ENCODE measurements around the gene CCL17. TPM values are rescaled to one million over a fixed set of nuclear protein-coding genes. Genes with fewer than 3 reads are reported as not detected.

Gene CCL17
- total RNA-seq, 2 donors from 2014 or later: not detected

DNA sequence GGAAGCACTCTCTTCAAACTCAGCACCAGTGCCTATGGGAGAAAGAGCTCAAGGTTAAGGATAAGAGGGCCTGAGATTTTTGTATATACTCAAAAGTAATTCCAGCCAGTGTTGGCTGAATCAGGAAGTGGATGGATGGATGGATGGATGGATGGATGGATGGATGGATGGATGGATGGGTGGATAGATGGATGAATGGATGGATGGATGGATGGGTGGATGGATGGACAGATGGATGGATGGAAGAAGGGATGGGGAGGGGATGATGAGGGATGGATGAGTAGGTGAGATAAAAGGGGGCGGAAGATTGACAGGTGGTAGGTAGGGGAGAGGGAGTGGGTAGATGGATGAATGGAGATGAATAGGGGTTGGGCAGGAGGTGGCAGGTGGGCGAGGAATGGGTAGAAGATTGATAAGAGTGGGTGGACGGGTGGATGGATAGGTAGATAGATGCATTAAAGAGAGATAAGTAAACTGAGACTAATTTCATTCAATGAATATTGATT, 28.2 kb upstream of the CCL17 start:
- TF ChIP-seq, protein P1, sequence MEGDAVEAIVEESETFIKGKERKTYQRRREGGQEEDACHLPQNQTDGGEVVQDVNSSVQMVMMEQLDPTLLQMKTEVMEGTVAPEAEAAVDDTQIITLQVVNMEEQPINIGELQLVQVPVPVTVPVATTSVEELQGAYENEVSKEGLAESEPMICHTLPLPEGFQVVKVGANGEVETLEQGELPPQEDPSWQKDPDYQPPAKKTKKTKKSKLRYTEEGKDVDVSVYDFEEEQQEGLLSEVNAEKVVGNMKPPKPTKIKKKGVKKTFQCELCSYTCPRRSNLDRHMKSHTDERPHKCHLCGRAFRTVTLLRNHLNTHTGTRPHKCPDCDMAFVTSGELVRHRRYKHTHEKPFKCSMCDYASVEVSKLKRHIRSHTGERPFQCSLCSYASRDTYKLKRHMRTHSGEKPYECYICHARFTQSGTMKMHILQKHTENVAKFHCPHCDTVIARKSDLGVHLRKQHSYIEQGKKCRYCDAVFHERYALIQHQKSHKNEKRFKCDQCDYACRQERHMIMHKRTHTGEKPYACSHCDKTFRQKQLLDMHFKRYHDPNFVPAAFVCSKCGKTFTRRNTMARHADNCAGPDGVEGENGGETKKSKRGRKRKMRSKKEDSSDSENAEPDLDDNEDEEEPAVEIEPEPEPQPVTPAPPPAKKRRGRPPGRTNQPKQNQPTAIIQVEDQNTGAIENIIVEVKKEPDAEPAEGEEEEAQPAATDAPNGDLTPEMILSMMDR (IDR thresholded peaks at IDR 0.05): no peak
- H3K9me3 ChIP-seq: no peaks in the 10 kb centered on the region
- no peak overlapping the region for H3K4me3 ChIP-seq
- H3K4me1 ChIP-seq: peaks cover 0 to 39% of the 10 kb centered on the region in 2 donors
- H3K36me3 ChIP-seq: no peaks in the 10 kb centered on the region
- DNase-seq (ENCODE audit: low spot score): no peak
- no peak overlapping the region for H3K27ac ChIP-seq
- no peaks in the 10 kb centered on the region for H3K27me3 ChIP-seq

DNA sequence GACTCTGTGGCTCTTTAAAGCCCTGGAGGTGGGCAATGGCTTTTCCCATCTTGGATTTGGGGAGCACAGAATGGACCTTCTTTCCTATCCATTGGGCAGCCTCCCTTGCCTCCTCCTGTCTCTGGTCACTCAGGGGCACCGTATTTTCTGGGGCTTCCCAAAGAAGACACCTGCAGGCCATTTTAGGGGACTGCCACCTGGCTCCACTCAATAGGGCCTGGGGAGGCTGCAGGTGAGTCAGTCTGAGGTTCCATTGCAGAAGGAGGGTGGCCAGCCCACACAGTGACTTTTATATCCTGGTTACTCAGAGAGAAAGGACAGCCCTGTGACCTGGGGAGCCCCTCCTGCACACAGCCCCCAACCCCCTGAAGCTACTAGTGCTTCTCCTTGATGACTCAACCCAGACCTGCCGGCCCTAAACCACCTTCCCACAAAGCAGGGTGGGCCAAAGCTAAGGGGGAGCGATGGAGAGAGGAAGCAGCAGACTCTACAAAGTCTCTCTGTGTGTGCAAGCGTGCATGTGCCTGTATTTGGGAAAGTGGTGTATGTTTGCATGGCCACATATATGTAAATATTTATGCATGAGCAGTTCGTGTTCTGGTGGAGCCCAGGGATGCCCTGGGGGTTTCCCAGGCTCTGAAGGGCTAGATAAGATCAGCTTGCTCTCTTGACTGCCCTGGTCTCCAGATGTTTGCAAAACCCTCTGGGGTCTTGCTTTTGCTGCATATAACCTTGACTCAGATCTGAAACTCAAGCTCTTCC, 27.3 kb upstream of the CCL17 start:
- H3K4me1 ChIP-seq: peaks cover 0 to 37% of the 10 kb centered on the region in 2 donors
- H3K27me3 ChIP-seq: no peaks in the 10 kb centered on the region
- TF ChIP-seq, protein P1 (IDR thresholded peaks at IDR 0.05): no peak
- peaks cover 3% of the 10 kb centered on the region for H3K36me3 ChIP-seq
- DNase-seq (ENCODE audit: low spot score): no peak
- no peak overlapping the region for H3K4me3 ChIP-seq
- H3K27ac ChIP-seq: no peak overlapping the region
- H3K9me3 ChIP-seq: no peaks in the 10 kb centered on the region

DNA sequence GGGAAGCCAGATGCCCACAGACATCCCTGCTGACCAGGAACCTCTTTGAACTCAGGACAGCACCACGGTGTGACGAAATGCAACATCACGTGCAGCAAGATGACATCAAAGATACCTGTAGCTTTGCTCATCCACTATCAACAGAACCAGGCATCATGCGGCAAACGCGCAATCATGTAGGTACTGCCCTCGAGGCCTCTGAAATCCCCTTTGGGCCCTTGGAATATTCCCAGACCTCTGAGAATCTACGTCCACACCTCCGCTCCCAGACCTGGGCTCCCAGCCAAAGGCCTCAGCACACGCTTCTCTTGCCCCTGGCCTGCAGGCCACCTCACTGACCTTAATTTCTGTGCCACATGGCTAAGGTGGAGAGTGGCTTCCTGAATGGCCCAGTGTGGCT, 25.0 kb upstream of the CCL17 start:
- DNase-seq (ENCODE audit: low spot score): no peak
- peaks cover 0 to 43% of the 10 kb centered on the region in 2 donors for H3K4me1 ChIP-seq
- no peaks in the 10 kb centered on the region for H3K27me3 ChIP-seq
- TF ChIP-seq, protein P1 (IDR thresholded peaks at IDR 0.05): no peak
- no peak overlapping the region for H3K27ac ChIP-seq
- H3K9me3 ChIP-seq: no peaks in the 10 kb centered on the region
- peaks cover 3% of the 10 kb centered on the region for H3K36me3 ChIP-seq
- H3K4me3 ChIP-seq: no peak overlapping the region

DNA sequence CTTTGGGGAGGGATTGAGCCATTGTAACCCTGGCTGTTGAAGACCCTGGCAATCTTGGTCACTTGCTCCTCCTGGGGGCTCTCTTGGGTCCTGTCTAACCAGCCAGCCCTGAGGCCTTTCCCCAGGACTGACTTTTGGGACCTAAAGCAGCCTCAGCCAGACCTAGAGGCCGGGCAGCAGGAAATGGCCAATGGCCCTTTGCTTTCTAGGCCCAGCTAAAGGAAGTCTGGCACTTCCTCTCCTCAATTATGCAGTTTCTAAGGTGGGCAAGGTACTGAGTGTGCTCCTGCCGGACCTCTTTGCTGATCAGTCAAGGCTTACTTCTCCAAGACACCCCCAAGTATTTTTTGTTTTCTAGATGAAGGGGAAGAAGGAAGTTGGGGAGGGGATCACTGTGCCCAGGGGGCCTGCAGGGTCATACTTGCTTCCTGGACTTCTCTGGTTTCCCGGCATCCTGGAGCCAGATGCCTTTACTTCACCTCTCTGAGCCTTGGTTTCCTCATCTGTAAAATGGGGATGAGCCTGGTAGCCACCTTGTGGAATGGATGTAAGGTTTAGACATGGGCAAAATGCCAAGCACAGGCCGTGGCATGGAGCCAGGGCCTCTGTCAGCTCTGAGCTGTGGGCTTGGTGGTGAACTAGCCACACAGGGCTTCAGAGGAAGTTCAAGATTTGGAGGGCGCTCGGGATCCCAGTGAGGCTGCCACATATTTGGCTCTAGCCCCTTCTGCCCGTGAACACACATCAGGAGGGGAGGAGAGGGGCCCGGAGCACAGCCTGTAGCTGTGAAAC, 23.7 kb upstream of the CCL17 start:
- no peak overlapping the region for H3K4me3 ChIP-seq
- DNase-seq (ENCODE audit: low spot score): no peak
- peaks cover 0 to 46% of the 10 kb centered on the region in 2 donors for H3K4me1 ChIP-seq
- H3K27ac ChIP-seq: peak overlapping the region in 1 of 2 donors; percentile 16
- peaks cover 3% of the 10 kb centered on the region for H3K36me3 ChIP-seq
- H3K9me3 ChIP-seq: no peaks in the 10 kb centered on the region
- no peaks in the 10 kb centered on the region for H3K27me3 ChIP-seq
- TF ChIP-seq, protein P1 (IDR thresholded peaks at IDR 0.05): no peak

DNA sequence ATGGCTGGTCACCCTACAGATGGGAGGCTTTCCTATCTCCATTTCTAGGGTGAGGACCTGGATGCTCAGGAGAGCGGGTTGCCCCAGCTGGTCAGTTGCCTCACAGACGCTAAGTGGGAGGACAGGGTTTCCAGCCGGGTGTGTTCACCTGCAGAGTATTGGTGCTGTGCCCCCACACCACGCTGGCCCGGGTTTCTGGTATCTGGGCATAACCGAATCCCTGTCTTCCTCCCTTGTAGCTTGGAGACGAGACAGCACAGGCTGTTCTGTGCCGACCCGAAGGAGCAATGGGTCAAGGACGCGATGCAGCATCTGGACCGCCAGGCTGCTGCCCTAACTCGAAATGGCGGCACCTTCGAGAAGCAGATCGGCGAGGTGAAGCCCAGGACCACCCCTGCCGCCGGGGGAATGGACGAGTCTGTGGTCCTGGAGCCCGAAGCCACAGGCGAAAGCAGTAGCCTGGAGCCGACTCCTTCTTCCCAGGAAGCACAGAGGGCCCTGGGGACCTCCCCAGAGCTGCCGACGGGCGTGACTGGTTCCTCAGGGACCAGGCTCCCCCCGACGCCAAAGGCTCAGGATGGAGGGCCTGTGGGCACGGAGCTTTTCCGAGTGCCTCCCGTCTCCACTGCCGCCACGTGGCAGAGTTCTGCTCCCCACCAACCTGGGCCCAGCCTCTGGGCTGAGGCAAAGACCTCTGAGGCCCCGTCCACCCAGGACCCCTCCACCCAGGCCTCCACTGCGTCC, 22.6 kb upstream of the CCL17 start:
- peaks cover 0 to 54% of the 10 kb centered on the region in 2 donors for H3K4me1 ChIP-seq
- H3K9me3 ChIP-seq: no peaks in the 10 kb centered on the region
- DNase-seq (ENCODE audit: low spot score): no peak
- H3K27ac ChIP-seq: no peak overlapping the region
- TF ChIP-seq, protein P1 (IDR thresholded peaks at IDR 0.05): no peak
- H3K36me3 ChIP-seq: peaks cover 3% of the 10 kb centered on the region
- no peak overlapping the region for H3K4me3 ChIP-seq
- H3K27me3 ChIP-seq: no peaks in the 10 kb centered on the region
